Neuron (in vitro differentiated cells): ENCODE data around the gene NPL.
A peak's percentile ranks its signal among the peaks of the same experiment; 100 is the strongest.

ENCODE experiments used
- H2AFZ ChIP-seq: one replicate; pipeline ENCODE4 v1.6.1; 2013; ENCODE audit warnings: low read depth, mild to moderate bottlenecking, inconsistent platforms, low read length, moderate library complexity
- H3K27me3 ChIP-seq: one replicate; pipeline ENCODE4 v1.6.1; 2013; ENCODE audit warnings: low read length; ENCODE audit not compliant: insufficient read depth
- H3K36me3 ChIP-seq: one replicate; pipeline ENCODE4 v1.6.1; 2013; ENCODE audit warnings: low read length; ENCODE audit not compliant: insufficient read depth
- H3K4me1 ChIP-seq: one replicate; pipeline ENCODE4 v1.6.1; 2013; ENCODE audit warnings: low read length; ENCODE audit not compliant: insufficient read depth
- H3K4me3 ChIP-seq: 2 replicates; pipeline ENCODE4 v1.5.1; 2013; ENCODE audit warnings: mild to moderate bottlenecking, low read length, moderate library complexity
- H3K9me3 ChIP-seq: one replicate; pipeline ENCODE4 v1.6.1; 2013; ENCODE audit warnings: low read length

The NPL gene, protein sequence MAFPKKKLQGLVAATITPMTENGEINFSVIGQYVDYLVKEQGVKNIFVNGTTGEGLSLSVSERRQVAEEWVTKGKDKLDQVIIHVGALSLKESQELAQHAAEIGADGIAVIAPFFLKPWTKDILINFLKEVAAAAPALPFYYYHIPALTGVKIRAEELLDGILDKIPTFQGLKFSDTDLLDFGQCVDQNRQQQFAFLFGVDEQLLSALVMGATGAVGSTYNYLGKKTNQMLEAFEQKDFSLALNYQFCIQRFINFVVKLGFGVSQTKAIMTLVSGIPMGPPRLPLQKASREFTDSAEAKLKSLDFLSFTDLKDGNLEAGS

DNA sequence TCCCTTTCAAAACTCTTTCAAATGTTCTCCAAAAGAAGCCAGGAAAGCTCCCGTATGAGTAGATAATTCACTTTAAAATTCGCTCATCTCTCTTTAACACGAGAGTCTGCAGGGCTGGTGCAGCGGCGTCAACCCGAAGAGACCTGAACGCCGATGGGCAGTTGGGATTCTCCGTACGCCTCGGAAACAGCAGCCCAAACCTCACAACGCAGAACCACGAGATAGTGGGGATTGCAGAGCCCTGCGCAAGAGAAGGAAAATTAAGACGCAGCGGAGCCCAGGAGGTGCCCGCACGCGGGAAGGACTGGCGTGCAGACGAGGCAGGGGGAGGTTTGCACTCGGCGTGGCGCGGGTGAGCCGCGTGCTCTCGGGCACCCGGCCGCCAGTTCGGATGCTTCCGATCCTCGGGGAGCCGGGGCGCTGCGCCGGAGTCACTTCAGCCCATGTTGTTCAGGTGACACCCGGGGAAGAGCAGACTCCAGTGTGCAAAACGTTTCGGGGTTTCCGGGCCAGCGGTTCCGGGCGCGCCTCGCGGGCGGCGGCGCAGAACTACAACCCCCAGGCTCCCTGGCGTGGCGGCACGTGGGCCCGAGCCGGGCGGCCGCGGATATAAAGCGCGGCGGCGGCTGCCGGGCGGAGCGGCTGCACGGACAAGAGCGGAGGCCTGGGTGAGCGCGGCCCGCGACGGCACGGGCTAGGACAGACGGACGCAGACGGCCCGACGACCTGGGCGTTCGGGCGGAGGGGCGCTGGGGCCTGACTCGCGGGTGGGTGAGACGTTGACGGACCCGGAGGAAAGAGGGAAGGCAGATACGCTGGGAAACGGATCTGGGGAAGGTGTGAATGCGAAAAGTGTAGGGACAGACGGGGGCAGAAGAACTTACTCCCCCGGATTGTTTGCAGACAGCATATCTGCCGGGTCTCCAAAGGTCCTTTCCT, at the start of gene NPL:
Gene NPL, plus strand, starts transcription at position 636 of the 939 bp plus-strand sequence. CDS start 4,599 bp downstream, outside the sequence.
- peaks cover 14% of the 10 kb centered on the region for H3K4me1 ChIP-seq
- peaks cover 22% of the 10 kb centered on the region for H3K27me3 ChIP-seq
- no peaks in the 10 kb centered on the region for H3K9me3 ChIP-seq
- peak within 1 kb of the TSS; percentile 59 for H3K4me3 ChIP-seq
- no peaks in the 10 kb centered on the region for H3K36me3 ChIP-seq
- peak within 1 kb of the TSS; percentile 80 for H2AFZ ChIP-seq

DNA sequence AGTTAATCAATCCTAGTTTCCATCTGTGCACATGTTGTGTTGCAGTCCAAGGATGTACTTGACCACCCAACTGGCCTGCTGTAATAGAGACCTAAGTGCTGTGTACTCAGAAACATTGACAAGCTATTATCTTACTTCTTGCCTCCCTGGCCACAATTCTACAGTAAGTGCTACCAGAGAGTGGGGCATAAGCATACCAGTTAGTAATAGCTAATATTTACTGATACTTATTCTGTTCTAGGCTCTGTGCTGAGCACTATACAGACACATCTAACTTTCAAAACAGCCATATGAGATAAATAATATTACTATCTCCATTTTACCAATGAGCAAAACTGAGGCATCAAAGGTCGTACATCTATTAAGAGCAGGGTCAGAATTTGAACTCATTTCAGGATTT, 49.5 kb upstream of the NPL start:
- Histone ChIP-seq H3K36me3 (no peaks in the 10 kb centered on the region), H3K4me1 (peaks cover 17% of the 10 kb centered on the region), H3K27me3 (no peaks in the 10 kb centered on the region), H3K9me3 (peaks cover 2% of the 10 kb centered on the region), H3K4me3 (peak overlapping the region; percentile 22), H2AFZ (peak overlapping the region; percentile 42)

DNA sequence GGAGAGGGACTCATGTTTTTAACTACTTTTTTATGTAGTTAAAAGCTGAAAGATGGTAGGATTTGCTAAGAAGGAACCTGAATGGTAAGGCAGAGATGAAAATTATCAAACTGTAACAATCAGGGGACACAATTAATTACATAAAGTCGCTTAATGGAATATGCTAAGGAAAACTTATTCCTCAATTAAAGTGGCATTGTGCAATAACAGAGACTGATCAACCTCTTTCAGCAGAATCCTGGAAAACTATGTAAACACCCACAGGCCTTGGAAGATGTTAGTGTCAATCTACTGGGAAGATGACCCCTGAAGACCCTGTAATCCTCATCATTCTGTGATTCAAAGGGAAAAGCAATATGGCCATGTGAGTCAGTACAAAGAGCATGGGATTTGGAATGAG, 46.8 kb upstream of the NPL start:
- Histone ChIP-seq H3K4me3 (no peak overlapping the region), H3K27me3 (no peaks in the 10 kb centered on the region), H2AFZ (no peak overlapping the region), H3K4me1 (peaks cover 17% of the 10 kb centered on the region), H3K9me3 (no peaks in the 10 kb centered on the region), H3K36me3 (no peaks in the 10 kb centered on the region)

- Histone ChIP-seq H3K36me3 (no peaks in the 10 kb centered on the region), H3K4me3 (no peak overlapping the region), H3K9me3 (no peaks in the 10 kb centered on the region), H2AFZ (no peak overlapping the region), H3K27me3 (peaks cover 3% of the 10 kb centered on the region), H3K4me1 (peaks cover 15% of the 10 kb centered on the region)
Measured at GRCh38 chr1:182752077-182752988, 37.2 kb upstream of the NPL start.

- no peak overlapping the region for H2AFZ ChIP-seq
- no peak overlapping the region for H3K4me3 ChIP-seq
- H3K9me3 ChIP-seq, result no peaks in the 10 kb centered on the region
- H3K27me3 ChIP-seq, result peaks cover 3% of the 10 kb centered on the region
- H3K36me3 ChIP-seq, result no peaks in the 10 kb centered on the region
- peaks cover 15% of the 10 kb centered on the region for H3K4me1 ChIP-seq
Measured at GRCh38 chr1:182754087-182754486, 35.5 kb upstream of the NPL start.

DNA sequence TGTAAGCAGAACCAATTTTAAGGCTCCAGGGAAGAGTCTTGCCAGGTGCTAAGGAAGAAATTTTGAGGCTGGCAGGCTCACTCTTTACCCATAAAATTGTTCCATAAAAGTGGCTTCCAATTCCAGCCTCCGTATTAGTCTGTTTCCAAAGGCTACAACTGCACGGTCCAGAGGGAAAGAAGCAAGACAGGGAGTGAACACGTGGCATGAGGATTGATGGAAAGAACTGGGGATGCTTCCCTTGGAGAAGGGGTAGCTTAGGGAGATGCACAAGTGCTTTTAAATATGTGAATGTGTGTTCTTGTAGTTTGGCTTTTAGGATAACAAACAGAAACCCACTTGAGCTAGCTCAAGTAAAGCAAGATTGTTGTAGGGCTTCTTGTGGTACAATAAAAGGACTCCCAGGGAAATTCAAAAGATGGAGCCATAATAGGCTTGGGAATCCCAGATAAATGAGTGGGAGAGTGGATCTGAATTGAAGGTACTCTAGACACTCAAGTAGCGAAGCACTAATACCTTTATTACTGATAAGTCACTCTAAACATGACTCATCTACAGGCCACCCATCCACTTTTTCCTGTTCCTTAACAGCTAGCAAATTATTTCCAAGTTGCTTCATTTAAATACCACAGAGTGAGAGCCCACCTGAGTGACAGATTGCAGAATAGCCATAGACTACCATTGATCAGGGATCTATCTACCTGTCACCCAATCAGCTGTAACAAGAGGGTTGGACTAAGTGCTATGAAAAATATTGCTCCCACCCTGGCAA, 34.8 kb upstream of the NPL start:
- H3K36me3 ChIP-seq, result no peaks in the 10 kb centered on the region
- H3K27me3 ChIP-seq, result peaks cover 3% of the 10 kb centered on the region
- H3K9me3 ChIP-seq, result no peaks in the 10 kb centered on the region
- peaks cover 15% of the 10 kb centered on the region for H3K4me1 ChIP-seq
- H3K4me3 ChIP-seq, result no peak overlapping the region
- no peak overlapping the region for H2AFZ ChIP-seq

DNA sequence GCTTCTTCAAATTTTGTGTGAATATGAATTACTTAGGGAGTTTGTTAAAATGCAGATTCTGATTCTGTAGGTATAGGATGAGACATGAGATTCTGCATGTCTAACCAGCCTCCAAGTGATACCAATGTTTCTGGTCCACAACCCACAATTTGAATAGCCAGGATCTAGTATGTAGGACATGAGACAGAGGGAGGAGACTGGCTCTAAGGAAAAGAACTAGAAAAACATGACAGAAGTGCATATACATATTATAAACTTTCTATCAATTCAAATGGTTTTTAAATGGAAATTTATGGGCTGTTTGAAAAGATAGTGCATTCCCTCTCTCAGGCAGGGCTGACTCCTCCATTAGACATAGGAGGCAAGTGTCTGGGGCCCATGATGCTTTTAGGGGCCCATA, 33.9 kb upstream of the NPL start:
- Histone ChIP-seq H3K9me3 (no peaks in the 10 kb centered on the region), H2AFZ (no peak overlapping the region), H3K4me3 (no peak overlapping the region), H3K27me3 (peaks cover 3% of the 10 kb centered on the region), H3K4me1 (peaks cover 15% of the 10 kb centered on the region), H3K36me3 (no peaks in the 10 kb centered on the region)

DNA sequence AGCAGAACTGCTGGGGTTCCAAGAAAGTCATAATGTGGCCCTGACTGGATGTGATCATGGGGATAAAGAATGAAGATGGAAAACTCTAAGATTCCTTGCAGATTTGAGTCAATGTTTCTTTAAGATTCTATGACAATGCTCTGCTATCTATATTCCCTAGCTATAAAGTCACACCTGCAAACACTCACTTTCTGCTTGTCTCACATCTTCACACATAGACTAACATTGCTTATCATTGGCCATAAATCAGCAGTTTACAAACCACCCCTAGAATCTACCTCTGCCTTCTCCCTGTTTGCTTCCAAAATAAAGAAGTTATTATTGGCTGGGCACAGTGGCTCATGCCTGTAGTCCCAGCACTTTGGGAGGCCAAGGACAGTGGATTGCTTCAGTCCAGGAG, 33.1 kb upstream of the NPL start:
- no peak overlapping the region for H2AFZ ChIP-seq
- H3K4me3 ChIP-seq, result no peak overlapping the region
- peaks cover 15% of the 10 kb centered on the region for H3K4me1 ChIP-seq
- H3K36me3 ChIP-seq, result no peaks in the 10 kb centered on the region
- H3K9me3 ChIP-seq, result peaks cover 3% of the 10 kb centered on the region
- peaks cover 3% of the 10 kb centered on the region for H3K27me3 ChIP-seq

GRCh38 chr1:182761396-182762395, 27.9 kb upstream of the NPL start:
- H3K4me3 ChIP-seq, result no peak overlapping the region
- no peaks in the 10 kb centered on the region for H3K36me3 ChIP-seq
- H3K4me1 ChIP-seq, result no peaks in the 10 kb centered on the region
- peaks cover 6% of the 10 kb centered on the region for H3K9me3 ChIP-seq
- no peak overlapping the region for H2AFZ ChIP-seq
- H3K27me3 ChIP-seq, result no peaks in the 10 kb centered on the region

DNA sequence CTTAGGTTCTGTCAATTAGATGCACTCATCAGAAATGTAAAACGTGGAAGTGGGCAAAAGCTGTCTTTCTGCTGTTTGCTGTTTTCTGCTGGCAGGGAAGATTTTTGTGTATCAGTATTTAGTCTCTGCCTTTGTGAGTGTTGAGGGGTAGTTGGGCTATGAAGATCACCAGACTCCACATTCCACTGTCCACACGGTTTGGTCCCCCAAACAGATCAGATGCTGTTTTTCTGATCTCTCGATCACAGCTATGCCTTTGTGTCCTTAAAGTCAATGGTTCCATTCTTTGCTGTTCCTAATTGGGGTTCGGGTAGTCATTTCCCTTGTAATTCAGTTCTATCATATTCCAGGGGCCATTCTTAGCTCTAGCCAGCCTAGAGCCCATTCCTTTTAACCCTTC, 27.0 kb upstream of the NPL start:
- Histone ChIP-seq H3K36me3 (no peaks in the 10 kb centered on the region), H3K4me3 (no peak overlapping the region), H3K27me3 (no peaks in the 10 kb centered on the region), H3K9me3 (peaks cover 6% of the 10 kb centered on the region), H2AFZ (no peak overlapping the region), H3K4me1 (no peaks in the 10 kb centered on the region)

GRCh38 chr1:182764029-182764727, 25.4 kb upstream of the NPL start:
- Histone ChIP-seq H3K4me3 (no peak overlapping the region), H3K27me3 (no peaks in the 10 kb centered on the region), H3K4me1 (no peaks in the 10 kb centered on the region), H3K36me3 (no peaks in the 10 kb centered on the region), H2AFZ (no peak overlapping the region), H3K9me3 (peaks cover 6% of the 10 kb centered on the region)
